ENCODE data around the gene WWOX.

Gene WWOX

GRCh38 chr16:78993346-78993745 is 893.9 kb downstream of the WWOX start:
- H3K36me3 Mint-ChIP-seq (ENCODE audit: low read depth), result no peaks in the 10 kb centered on the region
- H3K9me3 Mint-ChIP-seq, result no peaks in the 10 kb centered on the region
- H3K27me3 Mint-ChIP-seq, result no peaks in the 10 kb centered on the region
- DNase-seq, result no peak
- no peak overlapping the region for H3K4me3 Mint-ChIP-seq
- no peak overlapping the region for H3K27ac Mint-ChIP-seq
- H3K4me1 Mint-ChIP-seq (ENCODE audit: low read depth), result peaks cover 10% of the 10 kb centered on the region

GRCh38 chr16:78994135-78994745 is 894.8 kb downstream of the WWOX start:
- Mint-ChIP-seq H3K4me1 (ENCODE audit: low read depth) (peaks cover 10% of the 10 kb centered on the region), H3K4me3 (no peak overlapping the region), H3K27me3 (no peaks in the 10 kb centered on the region), H3K27ac (no peak overlapping the region), H3K9me3 (no peaks in the 10 kb centered on the region), H3K36me3 (ENCODE audit: low read depth) (no peaks in the 10 kb centered on the region)
- no peak for DNase-seq

GRCh38 chr16:78995441-78995840 is 896.0 kb downstream of the WWOX start:
- no peak for DNase-seq
- H3K27ac Mint-ChIP-seq, result no peak overlapping the region
- no peaks in the 10 kb centered on the region for H3K27me3 Mint-ChIP-seq
- no peaks in the 10 kb centered on the region for H3K36me3 Mint-ChIP-seq (ENCODE audit: low read depth)
- no peak overlapping the region for H3K4me3 Mint-ChIP-seq
- H3K4me1 Mint-ChIP-seq (ENCODE audit: low read depth), result peaks cover 7% of the 10 kb centered on the region
- no peaks in the 10 kb centered on the region for H3K9me3 Mint-ChIP-seq

GRCh38 chr16:78996790-78997189 is 897.3 kb downstream of the WWOX start:
- Mint-ChIP-seq H3K27me3 (no peaks in the 10 kb centered on the region), H3K36me3 (ENCODE audit: low read depth) (no peaks in the 10 kb centered on the region), H3K4me3 (no peak overlapping the region), H3K9me3 (no peaks in the 10 kb centered on the region), H3K27ac (no peak overlapping the region), H3K4me1 (ENCODE audit: low read depth) (peaks cover 6% of the 10 kb centered on the region)
- no peak for DNase-seq

GRCh38 chr16:78998879-78999278 is 899.4 kb downstream of the WWOX start:
- no peak for DNase-seq
- Mint-ChIP-seq H3K27ac (no peak overlapping the region), H3K4me3 (no peak overlapping the region), H3K36me3 (ENCODE audit: low read depth) (no peaks in the 10 kb centered on the region), H3K4me1 (ENCODE audit: low read depth) (peaks cover 6% of the 10 kb centered on the region), H3K9me3 (no peaks in the 10 kb centered on the region), H3K27me3 (no peaks in the 10 kb centered on the region)

- Mint-ChIP-seq H3K36me3 (ENCODE audit: low read depth) (no peaks in the 10 kb centered on the region), H3K9me3 (no peaks in the 10 kb centered on the region), H3K27ac (no peak overlapping the region), H3K4me3 (no peak overlapping the region), H3K4me1 (ENCODE audit: low read depth) (peaks cover 5% of the 10 kb centered on the region), H3K27me3 (no peaks in the 10 kb centered on the region)
- no peak for DNase-seq
Observed at GRCh38 chr16:79001156-79001967, 901.9 kb downstream of the WWOX start.

- Mint-ChIP-seq H3K4me1 (ENCODE audit: low read depth) (peaks cover 23% of the 10 kb centered on the region), H3K27ac (no peak overlapping the region), H3K36me3 (ENCODE audit: low read depth) (no peaks in the 10 kb centered on the region), H3K4me3 (no peak overlapping the region), H3K9me3 (no peaks in the 10 kb centered on the region), H3K27me3 (no peaks in the 10 kb centered on the region)
- no peak for DNase-seq
Observed at GRCh38 chr16:79003026-79003609, 903.7 kb downstream of the WWOX start.

GRCh38 chr16:79004309-79004708 is 904.9 kb downstream of the WWOX start:
- Mint-ChIP-seq H3K27me3 (no peaks in the 10 kb centered on the region), H3K4me1 (ENCODE audit: low read depth) (peaks cover 32% of the 10 kb centered on the region), H3K4me3 (no peak overlapping the region), H3K36me3 (ENCODE audit: low read depth) (no peaks in the 10 kb centered on the region), H3K27ac (no peak overlapping the region), H3K9me3 (no peaks in the 10 kb centered on the region)
- no peak for DNase-seq

GRCh38 chr16:79005096-79005495 is 905.6 kb downstream of the WWOX start:
- no peak for DNase-seq
- Mint-ChIP-seq H3K27me3 (no peaks in the 10 kb centered on the region), H3K36me3 (ENCODE audit: low read depth) (no peaks in the 10 kb centered on the region), H3K27ac (peak overlapping the region; percentile 4), H3K9me3 (no peaks in the 10 kb centered on the region), H3K4me1 (ENCODE audit: low read depth) (peaks cover 32% of the 10 kb centered on the region), H3K4me3 (no peak overlapping the region)

- Mint-ChIP-seq H3K4me3 (no peak overlapping the region), H3K36me3 (ENCODE audit: low read depth) (no peaks in the 10 kb centered on the region), H3K9me3 (no peaks in the 10 kb centered on the region), H3K4me1 (ENCODE audit: low read depth) (peaks cover 32% of the 10 kb centered on the region), H3K27ac (peak overlapping the region; percentile 70), H3K27me3 (no peaks in the 10 kb centered on the region)
- no peak for DNase-seq
Observed at GRCh38 chr16:79006206-79006605, 906.8 kb downstream of the WWOX start.

- Mint-ChIP-seq H3K4me1 (ENCODE audit: low read depth) (peaks cover 32% of the 10 kb centered on the region), H3K27me3 (no peaks in the 10 kb centered on the region), H3K9me3 (no peaks in the 10 kb centered on the region), H3K4me3 (peak overlapping the region; percentile 6), H3K27ac (peak overlapping the region; percentile 70), H3K36me3 (ENCODE audit: low read depth) (no peaks in the 10 kb centered on the region)
- DNase-seq, result no peak
Observed at GRCh38 chr16:79006765-79007164, 907.3 kb downstream of the WWOX start.

- Mint-ChIP-seq H3K9me3 (no peaks in the 10 kb centered on the region), H3K27me3 (no peaks in the 10 kb centered on the region), H3K4me1 (ENCODE audit: low read depth) (peaks cover 39% of the 10 kb centered on the region), H3K27ac (peak overlapping the region; percentile 89), H3K36me3 (ENCODE audit: low read depth) (no peaks in the 10 kb centered on the region), H3K4me3 (peak overlapping the region; percentile 6)
- DNase-seq, result no peak
Observed at GRCh38 chr16:79007614-79008013, 908.2 kb downstream of the WWOX start.

GRCh38 chr16:79008036-79008868 is 908.8 kb downstream of the WWOX start:
- peak; percentile 48 for DNase-seq
- Mint-ChIP-seq H3K4me1 (ENCODE audit: low read depth) (peaks cover 43% of the 10 kb centered on the region), H3K9me3 (no peaks in the 10 kb centered on the region), H3K27me3 (no peaks in the 10 kb centered on the region), H3K36me3 (ENCODE audit: low read depth) (no peaks in the 10 kb centered on the region), H3K27ac (peak overlapping the region; percentile 89), H3K4me3 (no peak overlapping the region)

- Mint-ChIP-seq H3K9me3 (no peaks in the 10 kb centered on the region), H3K27me3 (no peaks in the 10 kb centered on the region), H3K36me3 (ENCODE audit: low read depth) (no peaks in the 10 kb centered on the region), H3K27ac (no peak overlapping the region), H3K4me3 (no peak overlapping the region), H3K4me1 (ENCODE audit: low read depth) (peaks cover 46% of the 10 kb centered on the region)
- DNase-seq, result no peak
Observed at GRCh38 chr16:79008869-79009179, 909.4 kb downstream of the WWOX start.
